Mesothelial cell of epicardium (in vitro differentiated cells): Measurements from ENCODE around the gene KIF3C. TPM values are rescaled to one million over a fixed set of nuclear protein-coding genes. Genes with fewer than 3 reads are reported as not detected.

Experiments used
- DNase-seq, 2 experiments: peaks; one replicate each; pipeline ENCODE4 v3.0.0; 2021; ENCODE audit warnings: low spot score in 2 of 2; ENCODE audit not compliant: unreplicated experiment in 2 of 2
- H3K27ac Mint-ChIP-seq: 2 replicates; pipeline ENCODE4 v1.8.0; 2021; ENCODE audit warnings: mixed read lengths
- H3K27me3 Mint-ChIP-seq: 2 replicates; pipeline ENCODE4 v1.8.0; 2021; ENCODE audit warnings: low read depth, mixed read lengths
- H3K36me3 Mint-ChIP-seq: 2 replicates; pipeline ENCODE4 v1.8.0; 2021; ENCODE audit warnings: mixed read lengths
- H3K4me1 Mint-ChIP-seq: 2 replicates; pipeline ENCODE4 v1.8.0; 2021; ENCODE audit warnings: mixed read lengths
- H3K4me3 Mint-ChIP-seq: 2 replicates; pipeline ENCODE4 v1.8.0; 2021; ENCODE audit warnings: mild to moderate bottlenecking, moderate library complexity, mixed read lengths
- H3K9me3 Mint-ChIP-seq: 2 replicates; pipeline ENCODE4 v1.8.0; 2021; ENCODE audit warnings: mixed read lengths
- CTCF ChIP-seq: fragments of 200-600 bp; sonication (generic); IDR thresholded peaks from one replicate; pipeline ENCODE4 v1.5.0; 2021; ENCODE audit warnings: antibody characterized with exemption; ENCODE audit not compliant: unreplicated experiment
- total RNA-seq: library from RNA; stranded (reverse); gene quantifications from 3 replicates; pipeline ENCODE4 v1.2.1, GENCODE V29; 2021

KIF3C gene
- total RNA-seq, 1 donor from 2014 or later, result 39.5 TPM

DNA sequence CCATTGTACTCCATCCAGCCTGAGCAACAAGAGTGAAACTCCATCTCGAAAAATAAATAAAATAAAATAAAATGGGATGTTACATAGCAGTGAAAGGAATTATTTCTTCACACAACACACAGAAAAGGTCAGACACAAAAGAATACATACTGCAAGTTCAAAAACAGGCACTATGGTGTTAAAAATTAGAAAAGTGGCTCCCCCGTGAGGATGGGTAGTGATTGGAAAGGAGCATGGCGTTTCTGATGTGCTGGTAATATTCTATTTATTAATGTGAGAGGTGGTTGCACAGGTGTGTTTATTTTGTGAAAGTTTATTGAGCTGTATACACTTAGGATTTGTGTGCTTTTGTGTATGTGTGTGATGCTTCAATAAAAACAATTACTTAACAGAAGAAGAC lies 28.6 kb upstream of the KIF3C start:
- Mint-ChIP-seq H3K27me3 (no peaks in the 10 kb centered on the region), H3K27ac (no peak overlapping the region), H3K4me3 (no peak overlapping the region), H3K36me3 (no peaks in the 10 kb centered on the region), H3K9me3 (peaks cover 6% of the 10 kb centered on the region), H3K4me1 (peaks cover 23% of the 10 kb centered on the region)
- no peak for TF ChIP-seq CTCF
- DNase-seq, result no peak

DNA sequence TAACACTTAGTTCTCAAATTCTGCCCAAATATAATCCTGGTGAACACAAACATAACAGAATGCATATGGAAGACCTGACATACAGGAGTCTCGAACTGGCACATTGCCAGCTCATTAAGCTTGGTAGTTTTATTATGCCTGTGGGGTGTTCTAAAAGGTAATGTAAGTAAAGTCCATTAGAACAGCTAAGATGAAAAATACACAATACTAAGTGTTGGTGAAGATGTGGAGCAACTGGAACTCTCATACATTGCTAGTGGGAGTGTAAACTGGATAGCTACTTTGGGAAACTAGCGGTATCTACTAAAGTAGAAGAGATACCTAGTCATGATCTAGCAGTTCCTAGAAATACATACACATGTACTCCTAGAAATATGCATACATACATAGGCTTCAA lies 27.3 kb upstream of the KIF3C start:
- DNase-seq, result no peak
- H3K36me3 Mint-ChIP-seq, result no peaks in the 10 kb centered on the region
- peaks cover 23% of the 10 kb centered on the region for H3K4me1 Mint-ChIP-seq
- peaks cover 6% of the 10 kb centered on the region for H3K9me3 Mint-ChIP-seq
- H3K27me3 Mint-ChIP-seq, result no peaks in the 10 kb centered on the region
- H3K4me3 Mint-ChIP-seq, result no peak overlapping the region
- TF ChIP-seq CTCF, result no peak
- no peak overlapping the region for H3K27ac Mint-ChIP-seq

- Mint-ChIP-seq H3K9me3 (peaks cover 6% of the 10 kb centered on the region), H3K27ac (no peak overlapping the region), H3K36me3 (no peaks in the 10 kb centered on the region), H3K27me3 (no peaks in the 10 kb centered on the region), H3K4me3 (no peak overlapping the region), H3K4me1 (peaks cover 23% of the 10 kb centered on the region)
- TF ChIP-seq CTCF, result no peak
- DNase-seq, result no peak
These were observed 26.7 kb upstream of the KIF3C start for GRCh38 chr2:26008851-26009566.

DNA sequence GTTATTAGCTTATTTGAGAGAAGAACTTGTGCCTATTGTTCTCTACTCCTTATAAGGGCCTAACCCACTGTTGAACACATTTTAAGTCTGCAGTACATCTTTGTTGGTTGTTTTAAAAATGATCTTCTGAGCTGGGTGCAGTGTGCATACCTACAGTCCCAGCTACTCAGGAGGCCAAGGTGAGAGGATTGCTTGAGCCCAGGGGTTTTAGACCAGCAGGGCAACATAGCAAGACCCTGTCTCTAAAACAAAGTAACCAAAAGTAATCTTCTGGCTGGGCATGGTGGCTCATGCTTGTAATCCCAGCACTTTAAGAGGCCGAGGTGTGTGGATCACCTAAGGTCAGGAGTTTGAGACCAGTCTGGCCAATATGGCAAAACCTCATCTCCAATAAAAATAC lies 25.8 kb upstream of the KIF3C start:
- no peaks in the 10 kb centered on the region for H3K36me3 Mint-ChIP-seq
- H3K4me1 Mint-ChIP-seq, result peaks cover 19% of the 10 kb centered on the region
- TF ChIP-seq CTCF, result no peak
- no peak overlapping the region for H3K4me3 Mint-ChIP-seq
- peaks cover 6% of the 10 kb centered on the region for H3K9me3 Mint-ChIP-seq
- H3K27ac Mint-ChIP-seq, result no peak overlapping the region
- DNase-seq, result no peak
- H3K27me3 Mint-ChIP-seq, result no peaks in the 10 kb centered on the region

- peaks cover 9% of the 10 kb centered on the region for H3K4me1 Mint-ChIP-seq
- TF ChIP-seq CTCF, result no peak
- no peaks in the 10 kb centered on the region for H3K9me3 Mint-ChIP-seq
- no peaks in the 10 kb centered on the region for H3K36me3 Mint-ChIP-seq
- no peak overlapping the region for H3K27ac Mint-ChIP-seq
- no peak for DNase-seq
- no peak overlapping the region for H3K4me3 Mint-ChIP-seq
- H3K27me3 Mint-ChIP-seq, result no peaks in the 10 kb centered on the region
These were observed 20.5 kb upstream of the KIF3C start for GRCh38 chr2:26002632-26003310.
